ENCODE data around the gene CNEP1R1.

DNA sequence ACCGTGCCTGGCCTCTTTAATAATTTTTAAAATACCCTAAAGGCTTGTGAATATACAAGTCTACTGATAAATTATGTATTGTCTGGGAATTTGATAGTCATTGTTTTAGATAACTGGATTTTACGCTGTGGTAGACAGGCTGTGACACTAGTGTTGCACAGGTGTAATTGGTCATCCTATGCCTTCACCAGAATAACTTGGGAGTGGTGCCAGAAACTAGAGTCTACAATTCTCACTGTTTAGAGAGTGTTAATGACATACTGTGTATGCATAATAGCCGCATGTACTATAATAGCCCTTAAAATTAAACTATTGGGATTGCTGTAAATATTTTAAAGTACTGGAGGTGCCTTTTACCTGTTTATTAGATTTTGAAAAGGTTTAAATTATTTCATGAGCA is 11.4 kb downstream of the CNEP1R1 start:
- TF ChIP-seq, protein P1, sequence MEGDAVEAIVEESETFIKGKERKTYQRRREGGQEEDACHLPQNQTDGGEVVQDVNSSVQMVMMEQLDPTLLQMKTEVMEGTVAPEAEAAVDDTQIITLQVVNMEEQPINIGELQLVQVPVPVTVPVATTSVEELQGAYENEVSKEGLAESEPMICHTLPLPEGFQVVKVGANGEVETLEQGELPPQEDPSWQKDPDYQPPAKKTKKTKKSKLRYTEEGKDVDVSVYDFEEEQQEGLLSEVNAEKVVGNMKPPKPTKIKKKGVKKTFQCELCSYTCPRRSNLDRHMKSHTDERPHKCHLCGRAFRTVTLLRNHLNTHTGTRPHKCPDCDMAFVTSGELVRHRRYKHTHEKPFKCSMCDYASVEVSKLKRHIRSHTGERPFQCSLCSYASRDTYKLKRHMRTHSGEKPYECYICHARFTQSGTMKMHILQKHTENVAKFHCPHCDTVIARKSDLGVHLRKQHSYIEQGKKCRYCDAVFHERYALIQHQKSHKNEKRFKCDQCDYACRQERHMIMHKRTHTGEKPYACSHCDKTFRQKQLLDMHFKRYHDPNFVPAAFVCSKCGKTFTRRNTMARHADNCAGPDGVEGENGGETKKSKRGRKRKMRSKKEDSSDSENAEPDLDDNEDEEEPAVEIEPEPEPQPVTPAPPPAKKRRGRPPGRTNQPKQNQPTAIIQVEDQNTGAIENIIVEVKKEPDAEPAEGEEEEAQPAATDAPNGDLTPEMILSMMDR (conservative IDR thresholded peaks at IDR 0.05): no peak
- no peak for TF ChIP-seq ZFX (IDR thresholded peaks at IDR 0.05)

Measured in C4-2B (cell line).